Endothelial cell of umbilical vein (primary cell): ENCODE data around the gene TAF7. TPM values are rescaled to one million over a fixed set of nuclear protein-coding genes. Genes with fewer than 3 reads are reported as not detected.

Experiments used
- BruUV-seq: library from RNA; stranded (reverse); fragments of 400-500 nt; replicated peaks from 2 replicates; lab custom pipeline; 2021; lab: Mats Ljungman, UMichigan
- CTCF ChIA-PET: fragments of 300-600, 350-600 bp; sonication (Branson Sonifier 250); formaldehyde crosslinking; loops from one replicate; lab custom pipeline; 2021; ENCODE audit warnings: antibody characterized with exemption, inconsistent platforms; lab: Charles Lee
- POLR2A ChIA-PET: fragments of 300-600, 350-600 bp; sonication (Branson Sonifier 250); formaldehyde crosslinking; loops from one replicate; lab custom pipeline; 2021; ENCODE audit warnings: antibody characterized with exemption, inconsistent platforms; lab: Charles Lee
- DNase-seq: peaks from one replicate; pipeline ENCODE4 v3.0.0-alpha.2; 2011; ENCODE audit warnings: low read depth, low spot score
- FAIRE-seq: peaks from 2 replicates; lab custom pipeline; 2011; peaks lifted over from hg19 to GRCh38; lab: Jason Lieb, UNC
- H2AFZ ChIP-seq: 2 replicates; pipeline ENCODE4 v1.6.0; 2012; ENCODE audit warnings: low read depth, low read length, control low read depth, inconsistent platforms
- H3K27ac ChIP-seq: 2 replicates; pipeline ENCODE4 v1.5.1; 2011; ENCODE audit warnings: low read depth, mild to moderate bottlenecking, control low read depth, low read length, moderate library complexity; ENCODE audit not compliant: insufficient read depth
- H3K27me3 ChIP-seq, 2 experiments: 2 replicates each; pipeline versions ENCODE4 v1.6.0 to v1.6.1; 2011; ENCODE audit warnings: low read length in 2 of 2, mixed read lengths in 1 of 2; ENCODE audit not compliant: control insufficient read depth in 2 of 2, insufficient read depth in 2 of 2
- H3K36me3 ChIP-seq, 2 experiments: 2 replicates in 1 of 2; 3 replicates in 1 of 2; pipeline ENCODE4 v1.5.1; 2011; ENCODE audit warnings: low read length in 2 of 2, mild to moderate bottlenecking in 1 of 2, moderate library complexity in 1 of 2; ENCODE audit not compliant: control insufficient read depth in 2 of 2, insufficient read depth in 2 of 2; ENCODE audit errors: extremely low read depth in 1 of 2
- H3K4me1 ChIP-seq: 3 replicates; pipeline ENCODE4 v1.5.1; 2011; ENCODE audit warnings: mild to moderate bottlenecking, low read length; ENCODE audit not compliant: control insufficient read depth, insufficient read depth; ENCODE audit errors: extremely low read depth
- H3K4me2 ChIP-seq: 2 replicates; pipeline ENCODE4 v1.6.1; 2011; ENCODE audit warnings: low read length, control low read depth, mixed read lengths; ENCODE audit not compliant: insufficient read depth
- H3K4me3 ChIP-seq, 3 experiments: fragments of 200-600 bp in 1 of 3; sonication (generic), shearing (Covaris generic) in 1 of 3; replicated peaks in 1 of 3; 2 replicates each; pipeline ENCODE4 v1.5.1; 2011 to 2016; ENCODE audit warnings: control low read depth in 3 of 3, low read length in 3 of 3, mild to moderate bottlenecking in 2 of 3, inconsistent platforms in 1 of 3, low read depth in 1 of 3, moderate library complexity in 1 of 3; ENCODE audit not compliant: insufficient read depth in 1 of 3
- H3K79me2 ChIP-seq: 2 replicates; pipeline ENCODE4 v1.6.0; 2012; ENCODE audit warnings: low read length, inconsistent platforms; ENCODE audit not compliant: control insufficient read depth, insufficient read depth
- H3K9ac ChIP-seq: replicated peaks from 2 replicates; pipeline ENCODE3; 2011; ENCODE audit warnings: low read length, control low read depth; ENCODE audit not compliant: insufficient read depth; ENCODE audit errors: extremely low read depth
- H3K9me1 ChIP-seq: replicated peaks from 3 replicates; pipeline ENCODE4 v1.6.0; 2011; ENCODE audit warnings: mild to moderate bottlenecking, low read length; ENCODE audit not compliant: control insufficient read depth, insufficient read depth; ENCODE audit errors: extremely low read depth
- H3K9me3 ChIP-seq: replicated peaks from 2 replicates; pipeline ENCODE4 v1.5.1; 2012; ENCODE audit warnings: low read length, inconsistent platforms; ENCODE audit not compliant: control insufficient read depth, insufficient read depth
- H4K20me1 ChIP-seq: replicated peaks from 2 replicates; pipeline ENCODE3; 2011; ENCODE audit warnings: mild to moderate bottlenecking, low read length; ENCODE audit not compliant: control insufficient read depth, insufficient read depth; ENCODE audit errors: extremely low read depth
- EZH2 ChIP-seq: IDR thresholded peaks from 2 replicates; pipeline ENCODE4 v1.6.1; 2012; ENCODE audit warnings: borderline replicate concordance, low read depth, mild to moderate bottlenecking, moderate library complexity, low read length, inconsistent platforms; ENCODE audit not compliant: severe bottlenecking
- POLR2A ChIP-seq: IDR thresholded peaks from 2 replicates; pipeline ENCODE4 v1.6.1; 2012; ENCODE audit warnings: low read depth, mild to moderate bottlenecking, control low read depth, low read length
- dilution Hi-C: fragments of 300-500 bp; cut with MboI; formaldehyde crosslinking; loops from one replicate; pipeline ENCODE4 v1.15.0; 2019; ENCODE audit warnings: low sequenced_read_pairs; ENCODE audit not compliant: extremely low pct_ligation_motif_present
- intact Hi-C: fragments of 100-400 bp; cut with micrococcal nuclease; formaldehyde crosslinking; loops from one replicate; pipeline ENCODE4 v1.10.0; 2022
- polyA plus RNA-seq, 4 experiments: library from polyadenylated mRNA; depleted of rRNA in 3 of 4; stranded (reverse) in 3 of 4; unstranded in 1 of 4; fragments of >200 nt; gene quantifications; 2 replicates each; pipeline versions ENCODE4 v1.2.1 to v1.2.3, GENCODE V29; 2011 to 2012; ENCODE audit warnings: missing spikeins in 1 of 4
- total RNA-seq: library from RNA; stranded (reverse); gene quantifications from 2 replicates; pipeline ENCODE4 v1.2.3, GENCODE V29; 2021
- TF ChIP-seq, protein P1 (sequence below), 2 donors: IDR thresholded peaks; 1 replicate in 1 of 2; 2 replicates in 1 of 2; pipeline ENCODE4 v1.5.1; 2011; ENCODE audit warnings: low read length in 2 of 2, mild to moderate bottlenecking in 2 of 2, moderate library complexity in 2 of 2, control low read depth in 1 of 2, inconsistent platforms in 1 of 2, low read depth in 1 of 2; ENCODE audit not compliant: insufficient read depth in 1 of 2; ENCODE audit errors: extremely low read depth in 1 of 2

The TAF7 gene
- total and polyA plus RNA-seq, 2 donors (not counting 3 experiments of a cell fraction or from before 2014, with no cell fraction given), result 21.8 to 62.0 TPM

GRCh38 chr5:141343953-141344463 lies 23.4 kb upstream of the TAF7 start:
- no peak overlapping the region for H3K27ac ChIP-seq
- H3K79me2 ChIP-seq, result no peaks in the 10 kb centered on the region
- CTCF ChIA-PET, result interaction anchor here (0.8 to 3.8 kb wide), 24 partner anchors 9 to 223 kb away, joined by 3 to 38 read pairs (median 6); partner anchors contain the start of genes PCDHB9, PCDHGA1, PCDHGA10 and PCDHGA12
- H3K9me1 ChIP-seq, result no peaks in the 10 kb centered on the region
- H3K9ac ChIP-seq, result peak overlapping the region; percentile 49
- BruUV-seq, result TSS peak; percentile 69
- peak; percentile 50 for FAIRE-seq
- POLR2A ChIA-PET, result interaction anchor here (1.3 kb wide), 1 partner anchor 23 kb away, joined by 3 read pairs; the partner anchor contains the start of gene TAF7
- TF ChIP-seq POLR2A, result no peak
- intact Hi-C loops, result loop anchor here (2.0 kb wide), 1 partner anchor 23 kb away; the partner anchor contains the start of gene TAF7
- no peaks in the 10 kb centered on the region for H4K20me1 ChIP-seq
- no peaks in the 10 kb centered on the region for H3K9me3 ChIP-seq
- DNase-seq, result no peak
- peak overlapping the region; percentile 65 for H3K4me2 ChIP-seq
- no peaks in the 10 kb centered on the region for H3K36me3 ChIP-seq
- peaks cover 7 to 29% of the 10 kb centered on the region in 2 experiments for H3K27me3 ChIP-seq
- dilution Hi-C loops, result no loop called here
- peak overlapping the region; percentile 86 for H2AFZ ChIP-seq
- peak overlapping the region in 2 of 3 experiments; percentile 17 to 59 for H3K4me3 ChIP-seq
- H3K4me1 ChIP-seq, result peaks cover 3% of the 10 kb centered on the region

GRCh38 chr5:141343242-141343952 lies 22.8 kb upstream of the TAF7 start, which contains the start of gene PCDHGA3:
PCDHGA3 (plus strand) TSS chr5:141343829; CDS start chr5:141344034, 205 bp downstream.
- FAIRE-seq (peak; percentile 56), DNase-seq (peak; percentile 53)
- H3K9me1 ChIP-seq, result no peaks in the 10 kb centered on the region
- peak within 1 kb of the TSS; percentile 86 for H2AFZ ChIP-seq
- H3K27ac ChIP-seq, result no peak within 1 kb of the TSS
- H3K4me2 ChIP-seq, result peak within 1 kb of the TSS; percentile 65
- H3K36me3 ChIP-seq, result no peaks in the 10 kb centered on the region
- H3K9me3 ChIP-seq, result no peaks in the 10 kb centered on the region
- peaks cover 10 to 29% of the 10 kb centered on the region in 2 experiments for H3K27me3 ChIP-seq
- no TSS peak for BruUV-seq
- peak within 1 kb of the TSS; percentile 49 for H3K9ac ChIP-seq
- no peaks in the 10 kb centered on the region for H4K20me1 ChIP-seq
- CTCF ChIA-PET, result interaction anchor here (0.8 to 3.8 kb wide), 26 partner anchors 9 to 224 kb away, joined by 3 to 38 read pairs (median 5); partner anchors contain the start of genes PCDHB9, PCDHGA1, PCDHGA10 and PCDHGA12
- peak within 1 kb of the TSS in 2 of 3 experiments; percentile 17 to 59 for H3K4me3 ChIP-seq
- POLR2A ChIA-PET, result interaction anchor here (1.3 kb wide), 1 partner anchor 23 kb away, joined by 3 read pairs; the partner anchor contains the start of gene TAF7
- TF ChIP-seq, protein P1, sequence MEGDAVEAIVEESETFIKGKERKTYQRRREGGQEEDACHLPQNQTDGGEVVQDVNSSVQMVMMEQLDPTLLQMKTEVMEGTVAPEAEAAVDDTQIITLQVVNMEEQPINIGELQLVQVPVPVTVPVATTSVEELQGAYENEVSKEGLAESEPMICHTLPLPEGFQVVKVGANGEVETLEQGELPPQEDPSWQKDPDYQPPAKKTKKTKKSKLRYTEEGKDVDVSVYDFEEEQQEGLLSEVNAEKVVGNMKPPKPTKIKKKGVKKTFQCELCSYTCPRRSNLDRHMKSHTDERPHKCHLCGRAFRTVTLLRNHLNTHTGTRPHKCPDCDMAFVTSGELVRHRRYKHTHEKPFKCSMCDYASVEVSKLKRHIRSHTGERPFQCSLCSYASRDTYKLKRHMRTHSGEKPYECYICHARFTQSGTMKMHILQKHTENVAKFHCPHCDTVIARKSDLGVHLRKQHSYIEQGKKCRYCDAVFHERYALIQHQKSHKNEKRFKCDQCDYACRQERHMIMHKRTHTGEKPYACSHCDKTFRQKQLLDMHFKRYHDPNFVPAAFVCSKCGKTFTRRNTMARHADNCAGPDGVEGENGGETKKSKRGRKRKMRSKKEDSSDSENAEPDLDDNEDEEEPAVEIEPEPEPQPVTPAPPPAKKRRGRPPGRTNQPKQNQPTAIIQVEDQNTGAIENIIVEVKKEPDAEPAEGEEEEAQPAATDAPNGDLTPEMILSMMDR (IDR thresholded peaks at IDR 0.05; ENCODE audit: extremely low read depth in 1 of 2, insufficient read depth in 1 of 2, low read depth in 1 of 2, low read length in 2 of 2), result peak; percentile 29 to 53
- no peak for TF ChIP-seq EZH2
- dilution Hi-C loops (no loop called here), intact Hi-C loops (loop anchor here (2.0 kb wide), 1 partner anchor 23 kb away; the partner anchor contains the start of gene TAF7)
- no peaks in the 10 kb centered on the region for H3K79me2 ChIP-seq
- H3K4me1 ChIP-seq, result peaks cover 3% of the 10 kb centered on the region
